K562 (cell line): ENCODE measurements around the gene ZDHHC24. TPM values are rescaled to one million over a fixed set of nuclear protein-coding genes. Genes with fewer than 3 reads are reported as not detected.
A peak's percentile ranks its signal among the peaks of the same experiment; 100 is the strongest.

Experiments used
- ARNT ChIP-seq, 2 experiments: fragments of 450-650 bp; IDR thresholded peaks; 2 replicates each; pipeline ENCODE4 v1.6.1; 2016; ENCODE audit warnings: mild to moderate bottlenecking in 1 of 2
- CBFA2T3 ChIP-seq: fragments of 450-650 bp; IDR thresholded peaks from 2 replicates; pipeline ENCODE4 v1.6.1; 2017
- CREBBP ChIP-seq: IDR thresholded peaks from one replicate; pipeline ENCODE4 v1.6.1; 2012; ENCODE audit warnings: low read depth, mild to moderate bottlenecking, control low read depth, inconsistent platforms, low read length
- ELF2 ChIP-seq: fragments of 250-450 bp; sonication (Bioruptor Pico); IDR thresholded peaks from 2 replicates; pipeline ENCODE4 v1.5.0; 2021; ENCODE audit warnings: mild to moderate bottlenecking
- HDAC1 ChIP-seq, 2 experiments: fragments of 450-650 bp; IDR thresholded peaks; 2 replicates each; pipeline ENCODE4 v1.6.1; 2016 to 2017; ENCODE audit warnings: inconsistent platforms in 1 of 2, mild to moderate bottlenecking in 1 of 2, moderate library complexity in 1 of 2
- HLTF ChIP-seq: fragments of 450-650 bp; IDR thresholded peaks from 2 replicates; pipeline ENCODE4 v1.6.1; 2016
- HMGN3 ChIP-seq: IDR thresholded peaks from 2 replicates; pipeline ENCODE4 v1.6.1; 2011; ENCODE audit warnings: borderline replicate concordance, low read depth, mild to moderate bottlenecking, mixed read lengths, low read length; ENCODE audit not compliant: insufficient read length; ENCODE audit errors: extremely low read depth
- HNRNPLL ChIP-seq: fragments of 200-400 bp; formaldehyde crosslinking; IDR thresholded peaks from 2 replicates; pipeline ENCODE4 v1.6.1; 2017; ENCODE audit warnings: low read length, low read depth, mild to moderate bottlenecking; ENCODE audit not compliant: poor library complexity, severe bottlenecking
- LCOR ChIP-seq: sonication (generic); formaldehyde crosslinking; IDR thresholded peaks from 2 replicates; pipeline ENCODE4 v1.8.0; 2022; ENCODE audit warnings: mild to moderate bottlenecking, missing genetic modification reagents
- MBD2 ChIP-seq: sonication (generic); IDR thresholded peaks from 2 replicates; pipeline ENCODE4 v1.6.1; 2016; ENCODE audit warnings: low read depth, borderline replicate concordance
- MEIS2 ChIP-seq: fragments of 450-650 bp; IDR thresholded peaks from 2 replicates; pipeline ENCODE4 v1.6.1; 2014; ENCODE audit warnings: mild to moderate bottlenecking; ENCODE audit not compliant: partially characterized antibody
- PHF20 ChIP-seq: fragments of 450-650 bp; IDR thresholded peaks from 2 replicates; pipeline ENCODE4 v1.6.1; 2018; ENCODE audit not compliant: partially characterized antibody
- RB1 ChIP-seq: fragments of 450-650 bp; IDR thresholded peaks from 2 replicates; pipeline ENCODE4 v1.6.1; 2017; ENCODE audit warnings: low read depth, mild to moderate bottlenecking
- SMAD1 ChIP-seq: fragments of 150-350 bp; IDR thresholded peaks from 2 replicates; pipeline ENCODE4 v1.6.1; 2014; ENCODE audit warnings: low read length, low read depth; ENCODE audit not compliant: partially characterized antibody
- SMC3 ChIP-seq: conservative IDR thresholded peaks from 2 replicates; pipeline ENCODE4 v1.6.1; 2011; ENCODE audit warnings: low read depth, low read length, improper control_type of control experiment; ENCODE audit not compliant: insufficient read depth
- TEAD4 ChIP-seq, 2 experiments: sonication (generic) in 1 of 2; formaldehyde crosslinking in 1 of 2; IDR thresholded peaks; 2 replicates each; pipeline versions ENCODE4 v1.6.1 to v1.8.0; 2012 to 2022; ENCODE audit warnings: borderline replicate concordance in 1 of 2, inconsistent platforms in 1 of 2, low read length in 1 of 2, mild to moderate bottlenecking in 1 of 2, missing genetic modification reagents in 1 of 2
- ZNF324 ChIP-seq: fragments of 250-450 bp; sonication (Bioruptor Pico); IDR thresholded peaks from 2 replicates; pipeline ENCODE4 v1.4.0; 2020; ENCODE audit warnings: mild to moderate bottlenecking
- ZNF717 ChIP-seq: fragments of 250-450 bp; sonication (Bioruptor Pico); IDR thresholded peaks from 2 replicates; pipeline ENCODE4 v1.5.0; 2021
- polyA plus RNA-seq, 8 experiments: library from polyadenylated mRNA; depleted of rRNA in 4 of 8; stranded (reverse) in 5 of 8; unstranded in 3 of 8; fragments of >200 nt; fragmentation: Nextera tagmentation in 2 of 8; fragmentation: Illumina TruSeq in 1 of 8; extraction: Ambion mirVana in 2 of 8; extraction: Trizol in 1 of 8; gene quantifications; 2 replicates each; pipeline versions ENCODE4 v1.2.1 to v1.2.3, GENCODE V29; 2011 to 2014; ENCODE audit warnings: inconsistent platforms in 1 of 8, missing spikeins in 1 of 8
- total RNA-seq, 7 experiments: library from RNA; depleted of rRNA in 6 of 7; stranded (reverse); fragments of >200 nt in 6 of 7; fragmentation: Illumina TruSeq in 2 of 7; extraction: Trizol in 2 of 7; gene quantifications; 2 replicates each; pipeline versions ENCODE4 v1.2.1 to v1.2.3, GENCODE V29; 2011 to 2021; ENCODE audit warnings: low replicate concordance in 1 of 7
- TF ChIP-seq, protein P1 (sequence below): fragments of 450-650 bp; IDR thresholded peaks from 2 replicates; pipeline ENCODE4 v1.6.1; 2016; ENCODE audit warnings: antibody characterized with exemption
- TF ChIP-seq, protein P2 (sequence below), 2 experiments: IDR thresholded peaks; 2 replicates each; pipeline ENCODE4 v1.6.1; 2012; ENCODE audit warnings: improper control_type of control experiment in 2 of 2, low read depth in 2 of 2, low read length in 2 of 2, borderline replicate concordance in 1 of 2
- TF ChIP-seq, protein P3 (sequence below): sonication (generic); formaldehyde crosslinking; IDR thresholded peaks from 2 replicates; pipeline ENCODE4 v1.8.1; 2022; ENCODE audit warnings: missing genetic modification reagents
- TF ChIP-seq, protein P4 (sequence below), 3 experiments: fragments of 200-800 bp in 1 of 3; sonication (Bioruptor generic) in 1 of 3; sonication (generic) in 1 of 3; formaldehyde crosslinking in 1 of 3; IDR thresholded peaks; 2 replicates each; pipeline versions ENCODE4 v1.6.1 to v1.8.0; 2016 to 2022; ENCODE audit warnings: mild to moderate bottlenecking in 2 of 3, missing compliant biosample characterization in 2 of 3, missing genetic modification characterization in 2 of 3, missing genetic modification reagents in 1 of 3

ZDHHC24 gene
- total and polyA plus RNA-seq, 9 of the 15 experiments (the other 6 are each of a cell fraction or from before 2014, with no cell fraction given): 0.45 to 11.2 (median 2.7) TPM

DNA sequence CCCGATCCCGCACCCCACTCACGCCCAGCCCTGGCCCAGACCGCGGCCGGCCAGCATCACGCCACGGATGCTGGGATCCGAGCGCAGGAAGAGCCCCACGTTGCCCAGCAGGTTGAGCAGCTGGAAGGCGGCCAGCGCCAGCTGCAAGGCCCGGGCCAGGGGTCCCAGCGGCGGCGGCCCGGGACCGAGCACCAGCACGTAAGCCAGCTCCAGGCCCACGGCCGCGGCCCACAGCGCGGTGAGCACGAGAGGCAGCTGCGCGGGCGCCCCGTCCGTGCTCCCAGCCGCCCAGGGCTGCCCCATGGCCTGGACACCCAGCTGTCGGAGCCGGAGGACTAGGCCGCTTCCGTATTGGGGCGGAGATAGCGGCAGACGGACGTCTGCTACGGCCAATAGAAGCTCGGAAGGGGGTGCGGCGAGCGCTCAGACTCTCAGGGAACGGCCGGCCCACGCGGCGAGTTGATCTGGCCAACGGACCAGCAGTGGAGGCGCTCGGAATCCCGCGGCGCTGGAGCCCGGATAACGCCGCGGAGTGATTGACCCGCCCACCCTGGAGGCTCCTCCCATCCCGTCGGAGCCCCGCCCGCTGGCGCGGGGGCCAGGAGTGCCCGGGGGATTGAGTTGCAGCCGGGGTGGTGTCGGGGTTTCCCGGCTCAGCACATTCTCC is at the start of gene ZDHHC24 (continued):
- peak; percentile 86 for TF ChIP-seq MEIS2
- no peak for TF ChIP-seq ARNT (IDR thresholded peaks at IDR 0.05)
- TF ChIP-seq, protein P1, sequence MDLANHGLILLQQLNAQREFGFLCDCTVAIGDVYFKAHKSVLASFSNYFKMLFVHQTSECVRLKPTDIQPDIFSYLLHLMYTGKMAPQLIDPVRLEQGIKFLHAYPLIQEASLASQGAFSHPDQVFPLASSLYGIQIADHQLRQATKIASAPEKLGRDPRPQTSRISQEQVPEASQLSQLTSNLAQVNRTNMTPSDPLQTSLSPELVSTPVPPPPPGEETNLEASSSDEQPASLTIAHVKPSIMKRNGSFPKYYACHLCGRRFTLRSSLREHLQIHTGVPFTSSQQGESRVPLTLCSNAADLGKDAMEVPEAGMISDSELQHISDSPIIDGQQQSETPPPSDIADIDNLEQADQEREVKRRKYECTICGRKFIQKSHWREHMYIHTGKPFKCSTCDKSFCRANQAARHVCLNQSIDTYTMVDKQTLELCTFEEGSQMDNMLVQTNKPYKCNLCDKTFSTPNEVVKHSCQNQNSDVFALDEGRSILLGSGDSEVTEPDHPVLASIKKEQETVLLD: no peak
- peak; percentile 97 for TF ChIP-seq ELF2
- TF ChIP-seq, protein P2, sequence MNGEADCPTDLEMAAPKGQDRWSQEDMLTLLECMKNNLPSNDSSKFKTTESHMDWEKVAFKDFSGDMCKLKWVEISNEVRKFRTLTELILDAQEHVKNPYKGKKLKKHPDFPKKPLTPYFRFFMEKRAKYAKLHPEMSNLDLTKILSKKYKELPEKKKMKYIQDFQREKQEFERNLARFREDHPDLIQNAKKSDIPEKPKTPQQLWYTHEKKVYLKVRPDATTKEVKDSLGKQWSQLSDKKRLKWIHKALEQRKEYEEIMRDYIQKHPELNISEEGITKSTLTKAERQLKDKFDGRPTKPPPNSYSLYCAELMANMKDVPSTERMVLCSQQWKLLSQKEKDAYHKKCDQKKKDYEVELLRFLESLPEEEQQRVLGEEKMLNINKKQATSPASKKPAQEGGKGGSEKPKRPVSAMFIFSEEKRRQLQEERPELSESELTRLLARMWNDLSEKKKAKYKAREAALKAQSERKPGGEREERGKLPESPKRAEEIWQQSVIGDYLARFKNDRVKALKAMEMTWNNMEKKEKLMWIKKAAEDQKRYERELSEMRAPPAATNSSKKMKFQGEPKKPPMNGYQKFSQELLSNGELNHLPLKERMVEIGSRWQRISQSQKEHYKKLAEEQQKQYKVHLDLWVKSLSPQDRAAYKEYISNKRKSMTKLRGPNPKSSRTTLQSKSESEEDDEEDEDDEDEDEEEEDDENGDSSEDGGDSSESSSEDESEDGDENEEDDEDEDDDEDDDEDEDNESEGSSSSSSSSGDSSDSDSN (IDR thresholded peaks at IDR 0.05; ENCODE audit: borderline replicate concordance in 1 of 2, low read depth in 2 of 2, low read length in 2 of 2): peak in 1 of 2 experiments; percentile 69; a peak in 2 of 4 replicates
- peak in 1 of 2 experiments; percentile 67; a peak in 1 of 4 replicates for TF ChIP-seq HDAC1 (IDR thresholded peaks at IDR 0.05)
- TF ChIP-seq CBFA2T3: no peak
- TF ChIP-seq LCOR (CRISPR knock-in tag): no peak
- no peak for TF ChIP-seq ZNF717 (CRISPR knock-in tag)
- TF ChIP-seq, protein P3, sequence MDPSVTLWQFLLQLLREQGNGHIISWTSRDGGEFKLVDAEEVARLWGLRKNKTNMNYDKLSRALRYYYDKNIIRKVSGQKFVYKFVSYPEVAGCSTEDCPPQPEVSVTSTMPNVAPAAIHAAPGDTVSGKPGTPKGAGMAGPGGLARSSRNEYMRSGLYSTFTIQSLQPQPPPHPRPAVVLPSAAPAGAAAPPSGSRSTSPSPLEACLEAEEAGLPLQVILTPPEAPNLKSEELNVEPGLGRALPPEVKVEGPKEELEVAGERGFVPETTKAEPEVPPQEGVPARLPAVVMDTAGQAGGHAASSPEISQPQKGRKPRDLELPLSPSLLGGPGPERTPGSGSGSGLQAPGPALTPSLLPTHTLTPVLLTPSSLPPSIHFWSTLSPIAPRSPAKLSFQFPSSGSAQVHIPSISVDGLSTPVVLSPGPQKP (CRISPR knock-in tag): no peak
- TF ChIP-seq HLTF: no peak
- TF ChIP-seq HNRNPLL: peak; percentile 69
- peak; percentile 81 for TF ChIP-seq RB1
- no peak for TF ChIP-seq SMAD1
- TF ChIP-seq CREBBP: no peak
- peak; percentile 71 for TF ChIP-seq PHF20
- 0 out of 2 replicates have a peak, but pooled peaks have one; percentile 20 for TF ChIP-seq TEAD4 (IDR thresholded peaks at IDR 0.05; ENCODE audit: low read length)
- TF ChIP-seq TEAD4 (CRISPR knock-in tag; IDR thresholded peaks at IDR 0.05; ENCODE audit: borderline replicate concordance): no peak
- no peak for TF ChIP-seq ZNF324 (CRISPR knock-in tag)
- no peak for TF ChIP-seq SMC3
- TF ChIP-seq, protein P4, sequence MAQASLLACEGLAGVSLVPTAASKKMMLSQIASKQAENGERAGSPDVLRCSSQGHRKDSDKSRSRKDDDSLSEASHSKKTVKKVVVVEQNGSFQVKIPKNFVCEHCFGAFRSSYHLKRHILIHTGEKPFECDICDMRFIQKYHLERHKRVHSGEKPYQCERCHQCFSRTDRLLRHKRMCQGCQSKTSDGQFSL (CRISPR knock-in tag; IDR thresholded peaks at IDR 0.05): peak; percentile 86
- TF ChIP-seq, protein P4 (tag; IDR thresholded peaks at IDR 0.05): no peak
- peak; percentile 78 for TF ChIP-seq MBD2
- peak; percentile 72 for TF ChIP-seq HMGN3
